Adrenal gland (tissue), 12 donors: Measurements from ENCODE around the gene PXT1. TPM values are rescaled to one million over a fixed set of nuclear protein-coding genes. Genes with fewer than 3 reads are reported as not detected.

Experiments used
- DNase-seq, 7 donors: peaks; one replicate each; pipeline ENCODE4 v3.0.0-alpha.2; 2019 to 2020
- H3K27ac ChIP-seq, 5 donors: fragments of 200-600 bp; sonication (generic) in 4 of 5; 1 replicate in 3 of 5; 2 replicates in 2 of 5; pipeline versions ENCODE4 v1.5.1 to v1.8.0; 2016 to 2020; ENCODE audit warnings: mild to moderate bottlenecking in 1 of 5
- H3K27me3 ChIP-seq: fragments of 200-600 bp; 2 replicates; pipeline ENCODE4 v1.8.0; 2021
- H3K36me3 ChIP-seq, 2 donors: fragments of 200-600 bp; replicated peaks in 1 of 2; 1 replicate in 1 of 2; 2 replicates in 1 of 2; pipeline versions ENCODE4 v1.5.1 to v1.8.0; 2018 to 2022
- H3K4me1 ChIP-seq, 2 donors: fragments of 200-600 bp; replicated peaks in 1 of 2; 1 replicate in 1 of 2; 2 replicates in 1 of 2; pipeline versions ENCODE4 v1.5.1 to v1.8.0; 2018 to 2021
- H3K4me3 ChIP-seq, 4 donors: fragments of 200-600 bp; sonication (generic) in 3 of 4; one replicate each; pipeline ENCODE4 v1.5.1; 2016 to 2018
- H3K9me3 ChIP-seq, 3 donors: fragments of 200-600 bp; sonication (generic) in 1 of 3; replicated peaks in 1 of 3; 1 replicate in 2 of 3; 2 replicates in 1 of 3; pipeline versions ENCODE4 v1.5.1 to v1.8.0; 2016 to 2021
- CTCF ChIP-seq, 6 experiments: fragments of 450-650 bp in 4 of 6; fragments of 200-600 bp in 2 of 6; sonication (generic) in 1 of 6; IDR thresholded peaks; 1 replicate in 5 of 6; 2 replicates in 1 of 6; pipeline versions ENCODE4 v1.5.1 to v1.8.0; 2016 to 2021; ENCODE audit warnings: antibody characterized with exemption in 6 of 6, mild to moderate bottlenecking in 2 of 6, moderate library complexity in 1 of 6
- POLR2A ChIP-seq, 2 donors: fragments of 450-650 bp; IDR thresholded peaks; one replicate each; pipeline ENCODE4 v1.6.1; 2017; ENCODE audit warnings: antibody characterized with exemption in 2 of 2, mild to moderate bottlenecking in 2 of 2, moderate library complexity in 1 of 2
- WGBS, 4 donors: extraction: QIAGEN DNeasy Blood & Tissue Kit in 2 of 4; methylation state at CpG; one replicate each; pipeline versions ENCODE4 v1.1.5 to v1.1.7; 2013 to 2017; 5-methylcytosine and 5-hydroxymethylcytosine counted together
- intact Hi-C, 2 donors: fragments of 100-400 bp; cut with DNase I; formaldehyde crosslinking; loops; one replicate each; pipeline versions ENCODE4 v1.14.1 to v1.15.0; 2022 to 2023
- polyA plus RNA-seq, 3 donors: library from polyadenylated mRNA; stranded (reverse); fragments of 200-250 nt in 2 of 3; fragments of 350-450 nt in 1 of 3; fragmentation: Illumina TruSeq in 1 of 3; extraction: RNeasy Lipid Tissue Mini Kit (QIAGEN cat#74804) in 1 of 3; gene quantifications; one replicate each; pipeline ENCODE4 v1.2.3, GENCODE V29; 2013 to 2014
- total RNA-seq, 9 donors: library from RNA; depleted of rRNA in 4 of 9; stranded (reverse); fragments of >200 nt in 4 of 9; fragments of 120-200 nt in 1 of 9; fragmentation: NEBNext Ultra II Directional in 1 of 9; extraction: Animal tissue kit (Norgen Biotek cat#: 25700) in 1 of 9; gene quantifications; one replicate each; pipeline versions ENCODE4 v1.1.0 to v1.2.4, GENCODE V29; 2013 to 2023
- donor health status: healthy with polysubstance abuse.
- donor health status: Bipolar disorder and iron deficiency.
- donor health status: DM: yes; HTN: yes; CAD: no.
- donor health status: DM: no; HTN: no; CAD: no.
- donor health status: DM: no; HTN: no; CAD: no.
- donor health status: DM: yes; HTN: yes; CAD: no.

PXT1 gene
- total and polyA plus RNA-seq, 12 donors, result not detected

- WGBS, 4 donors, result 78 to 81% (median 80%) methylated on average over 2 of the region's 2 CpGs
- no peaks in the 10 kb centered on the region for H3K9me3 ChIP-seq
- TF ChIP-seq CTCF (IDR thresholded peaks at IDR 0.05), result no peak
- TF ChIP-seq POLR2A (IDR thresholded peaks at IDR 0.05), result no peak
- intact Hi-C loops, result no loop called here
- H3K27me3 ChIP-seq, result no peaks in the 10 kb centered on the region
- no peak overlapping the region for H3K27ac ChIP-seq
- H3K4me3 ChIP-seq, result no peak overlapping the region
- no peaks in the 10 kb centered on the region for H3K36me3 ChIP-seq
- DNase-seq, result no peak
- peaks cover 5 to 8% of the 10 kb centered on the region in 2 donors for H3K4me1 ChIP-seq
Observed at GRCh38 chr6:36383606-36384005, 59.0 kb downstream of the PXT1 start.

GRCh38 chr6:36382976-36383375, 59.7 kb downstream of the PXT1 start:
- no peak overlapping the region for H3K27ac ChIP-seq
- H3K4me3 ChIP-seq, result no peak overlapping the region
- H3K9me3 ChIP-seq, result no peaks in the 10 kb centered on the region
- no peaks in the 10 kb centered on the region for H3K27me3 ChIP-seq
- 56 to 74% (median 64%) methylated on average over 4 of the region's 4 CpGs for WGBS, 4 donors
- intact Hi-C loops, result no loop called here
- no peaks in the 10 kb centered on the region for H3K36me3 ChIP-seq
- TF ChIP-seq POLR2A (IDR thresholded peaks at IDR 0.05) (no peak), CTCF (IDR thresholded peaks at IDR 0.05) (no peak)
- H3K4me1 ChIP-seq, result peaks cover 5 to 8% of the 10 kb centered on the region in 2 donors
- DNase-seq, result no peak

- DNase-seq, result no peak
- Histone ChIP-seq H3K9me3 (no peaks in the 10 kb centered on the region), H3K27ac (no peak overlapping the region), H3K4me1 (no peaks in the 10 kb centered on the region), H3K4me3 (no peak overlapping the region), H3K27me3 (no peaks in the 10 kb centered on the region), H3K36me3 (no peaks in the 10 kb centered on the region)
- intact Hi-C loops, result no loop called here
- TF ChIP-seq POLR2A (IDR thresholded peaks at IDR 0.05) (no peak), CTCF (IDR thresholded peaks at IDR 0.05) (no peak)
- WGBS, 4 donors, result 78 to 90% (median 85%) methylated on average over 9 of the region's 9 CpGs
Observed at GRCh38 chr6:36381502-36382389, 60.9 kb downstream of the PXT1 start.

GRCh38 chr6:36380166-36380565, 62.5 kb downstream of the PXT1 start:
- Histone ChIP-seq H3K4me1 (no peaks in the 10 kb centered on the region), H3K27ac (no peak overlapping the region), H3K27me3 (no peaks in the 10 kb centered on the region), H3K36me3 (no peaks in the 10 kb centered on the region), H3K4me3 (no peak overlapping the region), H3K9me3 (no peaks in the 10 kb centered on the region)
- DNase-seq, result no peak
- intact Hi-C loops, result no loop called here
- WGBS, 4 donors, result 87 to 98% (median 91%) methylated on average over 4 of the region's 4 CpGs
- TF ChIP-seq CTCF (IDR thresholded peaks at IDR 0.05) (no peak), POLR2A (IDR thresholded peaks at IDR 0.05) (no peak)
